Ovary (tissue), 9 donors: Measurements from ENCODE around the gene PTPRN2. TPM values are rescaled to one million over a fixed set of nuclear protein-coding genes. Genes with fewer than 3 reads are reported as not detected.
"Not testable (repeated sequence)": the region's sequence is repeated elsewhere in the genome, so short reads cannot be mapped to it uniquely, and the experiment has no call there.

Source experiments
- DNase-seq, 5 donors: peaks; one replicate each; pipeline ENCODE4 v3.0.0-alpha.2; 2019 to 2020
- H3K27ac ChIP-seq, 2 donors: fragments of 200-600 bp; one replicate each; pipeline versions ENCODE4 v1.5.1 to v1.8.0; 2019 to 2022
- H3K27me3 ChIP-seq: fragments of 200-600 bp; one replicate; pipeline ENCODE4 v1.8.0; 2022
- H3K36me3 ChIP-seq: fragments of 200-600 bp; sonication (generic); one replicate; pipeline ENCODE4 v1.5.1; 2019
- H3K4me1 ChIP-seq: one replicate; pipeline ENCODE4 v1.8.1; 2013; ENCODE audit warnings: mild to moderate bottlenecking, moderate library complexity; ENCODE audit not compliant: insufficient read depth
- H3K4me3 ChIP-seq: fragments of 200-600 bp; sonication (generic); one replicate; pipeline ENCODE4 v1.5.1; 2017
- H3K9me3 ChIP-seq, 2 donors: fragments of 200-600 bp in 1 of 2; sonication (generic) in 1 of 2; one replicate each; pipeline versions ENCODE4 v1.5.1 to v1.8.1; 2013 to 2019; ENCODE audit warnings: mild to moderate bottlenecking in 1 of 2, moderate library complexity in 1 of 2
- EP300 ChIP-seq: sonication (generic); formaldehyde crosslinking; IDR thresholded peaks from one replicate; pipeline ENCODE4 v1.6.1; 2017; ENCODE audit warnings: antibody characterized with exemption
- POLR2A ChIP-seq: fragments of 450-650 bp; IDR thresholded peaks from one replicate; pipeline ENCODE4 v1.6.1; 2017; ENCODE audit warnings: antibody characterized with exemption, mild to moderate bottlenecking, moderate library complexity
- WGBS, 3 donors: extraction: QIAGEN DNeasy Blood & Tissue Kit in 1 of 3; methylation state at CpG; one replicate each; pipeline versions ENCODE4 v1.1.5 to v1.1.7; 2013 to 2017; 5-methylcytosine and 5-hydroxymethylcytosine counted together
- intact Hi-C, 4 donors: fragments of 100-400 bp; cut with DNase I; formaldehyde crosslinking; loops; one replicate each; pipeline versions ENCODE4 v1.11.0 to v1.15.1; 2022 to 2023
- polyA plus RNA-seq, 2 donors: library from polyadenylated mRNA; stranded (reverse); fragments of 200-250 nt in 1 of 2; fragments of 350-450 nt in 1 of 2; fragmentation: Illumina TruSeq in 1 of 2; extraction: RNeasy Lipid Tissue Mini Kit (QIAGEN cat#74804) in 1 of 2; gene quantifications; one replicate each; pipeline ENCODE4 v1.2.3, GENCODE V29; 2013 to 2014
- total RNA-seq, 7 donors: library from RNA; depleted of rRNA in 2 of 7; stranded (reverse); fragments of >200 nt in 2 of 7; fragmentation: NEBNext Ultra II Directional in 3 of 7; extraction: Animal tissue kit (Norgen Biotek cat#: 25700) in 3 of 7; gene quantifications; one replicate each; pipeline versions ENCODE4 v1.1.0 to v1.2.4, GENCODE V29; 2016 to 2023
- TF ChIP-seq, protein P1 (sequence below), 3 donors: fragments of 450-650 bp in 2 of 3; fragments of 200-600 bp in 1 of 3; IDR thresholded peaks; one replicate each; pipeline versions ENCODE4 v1.5.1 to v1.8.0; 2016 to 2022; ENCODE audit warnings: antibody characterized with exemption in 3 of 3, mild to moderate bottlenecking in 1 of 3
- donor health status: DM: no; HTN: no; CAD: no; lungs with moderate emphysema.
- donor health status: DM: no; HTN: no; CAD: no.
- donor health status: Bipolar disorder and iron deficiency.
- donor health status: DM: yes; HTN: yes; CAD: no.
- donor health status: DM: no; HTN: no; CAD: no.
- donor health status: DM: yes; HTN: yes; CAD: no.

The PTPRN2 gene
- total and polyA plus RNA-seq, 9 donors, result 3.5 to 11.1 (median 5.9) TPM

DNA sequence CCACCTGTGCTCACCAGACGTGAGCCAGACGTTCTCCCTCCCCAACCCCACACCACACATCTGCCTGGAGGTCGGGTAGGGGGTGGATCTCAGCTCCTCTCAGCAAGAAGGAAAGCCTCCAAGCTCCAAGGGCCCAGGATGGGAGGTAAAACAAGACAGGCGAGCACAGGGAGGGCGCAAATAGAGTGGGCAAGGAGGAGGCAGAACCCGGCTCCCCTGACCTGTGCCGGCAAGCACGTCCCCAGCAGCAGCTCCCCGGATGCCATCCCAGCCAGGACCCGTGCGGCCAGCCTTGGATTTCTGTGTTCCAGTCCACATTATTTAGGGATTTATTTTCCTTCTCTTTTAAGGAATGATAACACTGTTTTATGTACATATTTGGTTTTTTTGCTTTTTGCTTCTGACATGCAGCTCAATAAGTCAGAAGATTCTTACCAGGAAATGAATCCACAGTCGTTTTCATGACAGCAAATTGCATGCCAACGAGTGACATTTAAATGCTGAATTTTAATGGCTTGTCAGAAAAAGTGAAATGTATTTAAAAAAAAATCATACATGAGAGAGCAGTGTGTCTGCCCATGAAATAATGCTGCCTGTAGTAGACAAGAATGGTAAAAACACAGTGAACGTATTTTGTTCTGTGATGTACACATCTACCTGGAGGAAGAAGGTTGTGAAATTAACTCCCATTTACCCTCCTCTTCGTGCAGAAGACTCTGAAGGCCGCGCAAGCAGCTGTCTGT lies 276.5 kb downstream of the PTPRN2 start:
- intact Hi-C loops, result no loop called here
- Histone ChIP-seq H3K4me3 (no peak overlapping the region), H3K9me3 (no peaks in the 10 kb centered on the region), H3K36me3 (no peaks in the 10 kb centered on the region), H3K27me3 (no peaks in the 10 kb centered on the region), H3K4me1 (no peaks in the 10 kb centered on the region), H3K27ac (no peak overlapping the region)
- WGBS, 3 donors, result 70 to 78% (median 74%) methylated on average over 16 to 17 of the region's 17 CpGs
- TF ChIP-seq, protein P1, sequence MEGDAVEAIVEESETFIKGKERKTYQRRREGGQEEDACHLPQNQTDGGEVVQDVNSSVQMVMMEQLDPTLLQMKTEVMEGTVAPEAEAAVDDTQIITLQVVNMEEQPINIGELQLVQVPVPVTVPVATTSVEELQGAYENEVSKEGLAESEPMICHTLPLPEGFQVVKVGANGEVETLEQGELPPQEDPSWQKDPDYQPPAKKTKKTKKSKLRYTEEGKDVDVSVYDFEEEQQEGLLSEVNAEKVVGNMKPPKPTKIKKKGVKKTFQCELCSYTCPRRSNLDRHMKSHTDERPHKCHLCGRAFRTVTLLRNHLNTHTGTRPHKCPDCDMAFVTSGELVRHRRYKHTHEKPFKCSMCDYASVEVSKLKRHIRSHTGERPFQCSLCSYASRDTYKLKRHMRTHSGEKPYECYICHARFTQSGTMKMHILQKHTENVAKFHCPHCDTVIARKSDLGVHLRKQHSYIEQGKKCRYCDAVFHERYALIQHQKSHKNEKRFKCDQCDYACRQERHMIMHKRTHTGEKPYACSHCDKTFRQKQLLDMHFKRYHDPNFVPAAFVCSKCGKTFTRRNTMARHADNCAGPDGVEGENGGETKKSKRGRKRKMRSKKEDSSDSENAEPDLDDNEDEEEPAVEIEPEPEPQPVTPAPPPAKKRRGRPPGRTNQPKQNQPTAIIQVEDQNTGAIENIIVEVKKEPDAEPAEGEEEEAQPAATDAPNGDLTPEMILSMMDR (IDR thresholded peaks at IDR 0.05), result no peak
- TF ChIP-seq POLR2A, result no peak
- no peak for DNase-seq

DNA sequence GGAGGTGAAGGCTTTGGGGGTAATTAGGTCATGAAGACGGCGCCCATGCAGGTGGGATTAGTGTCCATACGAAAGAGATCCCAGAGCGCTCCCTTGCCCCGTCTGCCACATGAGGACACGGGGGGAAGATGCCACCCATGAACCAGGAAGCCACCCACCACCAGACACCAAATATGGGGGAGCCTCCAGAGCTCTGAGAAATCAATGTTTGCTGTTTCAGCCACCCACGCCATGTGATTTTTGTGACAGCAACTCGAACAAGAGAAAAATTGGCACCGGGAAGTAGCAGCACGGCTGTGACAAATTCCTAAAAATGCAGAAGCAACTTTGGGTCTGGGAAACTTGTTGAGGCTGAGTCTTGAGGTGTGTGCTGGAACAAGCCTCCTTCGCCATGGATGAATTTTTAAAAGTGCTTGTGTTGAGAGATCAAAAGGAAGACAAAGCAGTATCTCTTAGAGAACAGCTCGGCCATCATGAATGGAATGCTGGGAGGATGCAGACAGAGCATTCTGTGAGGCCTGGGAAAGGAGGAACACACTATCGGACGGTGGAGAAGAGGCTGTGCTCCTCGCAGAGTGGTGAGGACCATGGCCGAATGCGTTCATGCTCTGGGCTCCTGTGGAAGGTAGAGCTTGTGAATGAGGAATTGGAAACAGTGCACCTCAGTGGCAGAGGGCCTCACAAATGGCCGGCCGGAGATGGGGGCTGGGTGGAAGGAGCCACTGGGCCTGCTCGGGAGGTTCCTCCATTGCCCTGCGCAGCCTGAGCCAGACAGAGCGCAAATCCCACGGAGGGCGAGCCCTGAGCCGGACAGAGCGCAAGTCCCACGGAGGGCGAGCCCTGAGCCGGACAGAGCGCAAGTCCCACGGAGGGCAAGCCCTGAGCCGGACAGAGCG lies 277.5 kb downstream of the PTPRN2 start:
- TF ChIP-seq POLR2A, result no peak
- no peak for TF ChIP-seq EP300
- TF ChIP-seq, protein P1 (IDR thresholded peaks at IDR 0.05), result no peak
- Histone ChIP-seq H3K9me3 (no peaks in the 10 kb centered on the region), H3K4me1 (no peaks in the 10 kb centered on the region), H3K27me3 (no peaks in the 10 kb centered on the region), H3K36me3 (no peaks in the 10 kb centered on the region), H3K27ac (no peak overlapping the region), H3K4me3 (no peak overlapping the region)
- WGBS, 3 donors, result 88 to 91% (median 89%) methylated on average over 29 to 33 of the region's 33 CpGs
- no peak for DNase-seq
- intact Hi-C loops, result no loop called here

DNA sequence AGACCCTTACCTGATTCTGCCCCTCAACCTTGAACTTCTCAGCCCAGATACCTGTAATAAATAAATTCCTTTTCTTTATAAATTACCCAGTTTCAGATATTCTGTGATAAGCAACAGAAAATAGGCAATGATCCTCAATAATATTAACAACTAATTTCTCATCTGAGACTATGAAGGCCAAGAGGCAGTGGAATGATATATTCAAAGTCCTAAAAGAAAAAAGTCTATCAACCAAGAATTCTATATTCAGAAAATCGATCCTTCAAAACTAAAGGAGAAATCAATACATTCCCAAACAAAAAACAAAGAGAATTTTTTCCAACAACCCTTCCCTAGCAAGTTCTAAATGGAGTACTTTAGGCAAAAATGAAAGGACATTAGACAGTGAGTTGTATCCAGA lies 279.6 kb downstream of the PTPRN2 start:
- no peak for DNase-seq
- Histone ChIP-seq H3K9me3 (no peaks in the 10 kb centered on the region), H3K4me1 (no peaks in the 10 kb centered on the region), H3K27me3 (no peaks in the 10 kb centered on the region), H3K4me3 (no peak overlapping the region), H3K27ac (no peak overlapping the region), H3K36me3 (no peaks in the 10 kb centered on the region)
- 65 to 74% (median 72%) methylated on average over 1 of the region's 1 CpG for WGBS, 3 donors
- intact Hi-C loops, result no loop called here
- TF ChIP-seq, protein P1 (IDR thresholded peaks at IDR 0.05), result no peak
- TF ChIP-seq POLR2A (no peak), EP300 (no peak)

DNA sequence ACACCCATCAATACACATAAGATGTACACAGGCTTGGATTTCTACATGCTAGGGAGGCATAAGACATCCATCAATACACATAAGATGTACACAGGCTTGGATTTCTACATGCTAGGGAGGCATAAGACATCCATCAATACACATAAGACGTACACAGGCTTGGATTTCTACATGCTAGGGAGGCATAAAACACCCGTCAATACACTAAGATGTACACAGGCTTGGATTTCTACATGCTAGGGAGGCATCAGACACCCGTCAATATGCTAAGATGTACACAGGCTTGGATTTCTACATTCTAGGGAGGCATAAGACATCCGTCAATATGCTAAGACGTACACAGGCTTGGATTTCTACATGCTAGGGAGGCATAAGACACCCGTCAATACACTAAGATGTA lies 283.6 kb downstream of the PTPRN2 start:
- DNase-seq, intact Hi-C loops, H3K27me3 ChIP-seq, H3K9me3 ChIP-seq, H3K4me3 ChIP-seq, H3K36me3 ChIP-seq, H3K27ac ChIP-seq, H3K4me1 ChIP-seq: not testable (repeated sequence)
- 82 to 95% (median 84%) methylated on average over 6 of the region's 6 CpGs for WGBS, 3 donors

DNA sequence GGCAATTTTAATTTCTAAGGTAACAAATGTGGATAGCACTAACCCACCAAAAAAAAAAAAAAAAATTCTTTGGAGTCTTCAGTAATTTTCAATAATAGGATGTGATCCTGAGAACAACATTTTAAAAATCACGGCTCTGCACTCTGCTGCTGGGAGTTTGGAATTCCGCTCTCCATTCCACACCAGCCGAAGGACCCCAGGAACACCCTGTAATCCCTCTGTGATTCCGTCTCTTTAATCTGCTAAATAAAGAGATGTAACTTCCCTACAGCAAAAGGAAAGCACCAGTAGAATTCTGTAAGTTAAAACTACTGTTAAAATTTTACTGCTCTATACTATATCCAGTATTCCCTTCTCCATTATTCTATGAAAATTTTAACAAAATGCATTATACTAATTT lies 284.5 kb downstream of the PTPRN2 start:
- Histone ChIP-seq H3K4me1 (no peaks in the 10 kb centered on the region), H3K36me3 (no peaks in the 10 kb centered on the region)
- intact Hi-C loops, result no loop called here

More for the DNA sequence above, 284.5 kb downstream of the PTPRN2 start:
- TF ChIP-seq POLR2A (no peak), EP300 (no peak)
- TF ChIP-seq, protein P1 (IDR thresholded peaks at IDR 0.05), result no peak
- Histone ChIP-seq H3K27me3 (no peaks in the 10 kb centered on the region), H3K9me3 (no peaks in the 10 kb centered on the region), H3K4me3 (no peak overlapping the region), H3K27ac (no peak overlapping the region)
- 65 to 70% (median 66%) methylated on average over 4 of the region's 4 CpGs for WGBS, 3 donors
- DNase-seq, result no peak
